Measurements from ENCODE around the gene ATP6V1G3. TPM values are rescaled to one million over a fixed set of nuclear protein-coding genes. Genes with fewer than 3 reads are reported as not detected.

ATP6V1G3 gene
- total and polyA plus RNA-seq, 10 donors, result not detected

- Histone ChIP-seq H3K4me1 (peaks cover 0 to 16% (median 9%) of the 10 kb centered on the region in 6 donors), H3K4me3 (no peak overlapping the region), H3K36me3 (no peaks in the 10 kb centered on the region), H3K27me3 (replicated peaks in 1 of 7) (no peaks in the 10 kb centered on the region), H3K27ac (no peak overlapping the region), H3K9me3 (no peaks in the 10 kb centered on the region)
- DNase-seq, result peak; percentile 59
- intact Hi-C loops (cut with DNase I; ENCODE audit: low total_unique reads), result no loop called here
- TF ChIP-seq POLR2A (IDR thresholded peaks at IDR 0.05) (no peak), CTCF (IDR thresholded peaks at IDR 0.05 in 8 of 11, conservative IDR thresholded peaks at IDR 0.05 in 3 of 11) (no peak), POLR2AphosphoS5 (IDR thresholded peaks at IDR 0.05) (no peak)
- WGBS, 5 donors, result 92 to 98% (median 96%) methylated on average over 7 to 13 of the region's 13 CpGs
Measured at GRCh38 chr1:198494658-198495103, 45.8 kb downstream of the ATP6V1G3 start.

- intact Hi-C loops (cut with DNase I; ENCODE audit: low total_unique reads), result no loop called here
- DNase-seq, result peak; percentile 54
- H3K27ac ChIP-seq, result no peak overlapping the region
- TF ChIP-seq CTCF (IDR thresholded peaks at IDR 0.05 in 8 of 11, conservative IDR thresholded peaks at IDR 0.05 in 3 of 11) (no peak), POLR2A (IDR thresholded peaks at IDR 0.05) (no peak), POLR2AphosphoS5 (IDR thresholded peaks at IDR 0.05) (no peak)
- no peaks in the 10 kb centered on the region for H3K9me3 ChIP-seq
- no peaks in the 10 kb centered on the region for H3K36me3 ChIP-seq
- 95 to 99% (median 98%) methylated on average over 4 to 5 of the region's 5 CpGs for WGBS, 5 donors
- no peaks in the 10 kb centered on the region for H3K27me3 ChIP-seq (replicated peaks in 1 of 7)
- H3K4me1 ChIP-seq, result peaks cover 0 to 16% (median 9%) of the 10 kb centered on the region in 6 donors
- H3K4me3 ChIP-seq, result no peak overlapping the region
Measured at GRCh38 chr1:198494139-198494538, 46.3 kb downstream of the ATP6V1G3 start.

GRCh38 chr1:198493329-198493728, 47.2 kb downstream of the ATP6V1G3 start:
- H3K27ac ChIP-seq, result no peak overlapping the region
- no peak for TF ChIP-seq POLR2AphosphoS5 (IDR thresholded peaks at IDR 0.05)
- no peak for TF ChIP-seq POLR2A (IDR thresholded peaks at IDR 0.05)
- no peak for TF ChIP-seq CTCF (IDR thresholded peaks at IDR 0.05 in 8 of 11, conservative IDR thresholded peaks at IDR 0.05 in 3 of 11)
- intact Hi-C loops (cut with DNase I; ENCODE audit: low total_unique reads), result no loop called here
- no peak overlapping the region for H3K4me3 ChIP-seq
- no peaks in the 10 kb centered on the region for H3K36me3 ChIP-seq
- no peaks in the 10 kb centered on the region for H3K27me3 ChIP-seq (replicated peaks in 1 of 7)
- WGBS, 5 donors, result 95 to 99% (median 97%) methylated on average over 10 of the region's 10 CpGs
- peak; percentile 64 for DNase-seq
- H3K9me3 ChIP-seq, result no peaks in the 10 kb centered on the region
- peaks cover 0 to 16% (median 9%) of the 10 kb centered on the region in 6 donors for H3K4me1 ChIP-seq

GRCh38 chr1:198492872-198493271, 47.6 kb downstream of the ATP6V1G3 start:
- Histone ChIP-seq H3K27me3 (replicated peaks in 1 of 7) (no peaks in the 10 kb centered on the region), H3K36me3 (no peaks in the 10 kb centered on the region), H3K4me3 (no peak overlapping the region), H3K27ac (no peak overlapping the region), H3K9me3 (no peaks in the 10 kb centered on the region), H3K4me1 (peaks cover 0 to 16% (median 7%) of the 10 kb centered on the region in 6 donors)
- intact Hi-C loops (cut with DNase I; ENCODE audit: low total_unique reads), result no loop called here
- TF ChIP-seq POLR2AphosphoS5 (IDR thresholded peaks at IDR 0.05), result no peak
- no peak for TF ChIP-seq POLR2A (IDR thresholded peaks at IDR 0.05)
- TF ChIP-seq CTCF (IDR thresholded peaks at IDR 0.05 in 8 of 11, conservative IDR thresholded peaks at IDR 0.05 in 3 of 11), result no peak
- no peak for DNase-seq
- WGBS, 5 donors, result 93 to 100% (median 96%) methylated on average over 1 of the region's 1 CpG

Data from spleen (tissue), 11 donors.